DMS 273 treated with DMSO at 0.1 percent for 48 hours (cell line): ENCODE measurements around the gene UBE2V1.
"Not testable (repeated sequence)": the region's sequence is repeated elsewhere in the genome, so short reads cannot be mapped to it uniquely, and the experiment has no call there.

Source experiments
- DNase-seq: peaks from one replicate; lab custom pipeline; 2025; lab: John Stamatoyannopoulos, UW

Gene UBE2V1

DNA sequence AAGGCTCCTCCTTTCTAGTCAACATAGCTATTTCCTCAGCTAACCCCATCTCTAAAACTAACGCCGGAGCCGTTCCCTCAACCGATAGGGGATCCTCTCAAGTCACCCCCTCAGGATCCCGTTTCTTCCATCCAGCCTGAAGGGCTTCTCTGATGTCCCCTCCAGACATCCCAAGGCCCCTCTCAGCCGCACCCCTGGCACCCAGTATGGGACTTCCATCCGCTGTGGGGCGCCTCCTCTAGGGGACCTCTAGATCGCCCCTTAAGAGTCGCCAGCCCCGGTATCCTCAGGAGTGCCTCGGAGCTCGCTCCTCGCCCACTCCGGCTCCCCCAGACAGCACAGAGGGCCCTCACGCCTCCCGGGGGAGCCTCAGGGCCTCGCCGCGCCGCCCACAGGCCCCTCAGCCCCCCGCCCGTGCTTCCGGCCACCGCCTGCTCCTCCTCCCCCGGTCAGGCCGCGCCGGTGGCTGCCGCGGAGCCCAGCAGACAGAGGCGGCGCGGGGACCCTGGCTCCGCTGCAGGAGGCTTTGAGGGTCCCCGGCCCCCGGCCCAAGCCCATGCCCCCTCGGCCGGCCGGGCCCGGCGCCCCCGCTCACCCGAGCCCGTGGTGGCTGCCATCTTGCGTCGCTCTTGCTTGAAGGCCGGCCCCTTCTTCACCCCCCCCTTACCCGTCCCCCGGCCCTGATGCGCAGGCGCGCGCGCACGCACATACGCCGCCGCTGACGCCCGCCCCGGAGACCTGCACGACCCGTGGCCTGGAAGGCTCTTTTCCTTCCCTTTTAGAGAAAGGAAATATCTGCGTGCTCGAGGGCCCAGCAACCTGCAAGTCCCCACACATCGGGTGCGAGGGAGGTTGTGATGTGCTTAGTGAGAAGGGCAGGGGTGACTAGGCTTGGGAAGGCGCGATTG, at the start of gene UBE2V1:
Gene UBE2V1, minus strand, starts transcription at position 639 of the 908 bp plus-strand sequence. Its CDS starts 22 bp downstream, at position 617.
- peak; percentile 53 for DNase-seq

DNA sequence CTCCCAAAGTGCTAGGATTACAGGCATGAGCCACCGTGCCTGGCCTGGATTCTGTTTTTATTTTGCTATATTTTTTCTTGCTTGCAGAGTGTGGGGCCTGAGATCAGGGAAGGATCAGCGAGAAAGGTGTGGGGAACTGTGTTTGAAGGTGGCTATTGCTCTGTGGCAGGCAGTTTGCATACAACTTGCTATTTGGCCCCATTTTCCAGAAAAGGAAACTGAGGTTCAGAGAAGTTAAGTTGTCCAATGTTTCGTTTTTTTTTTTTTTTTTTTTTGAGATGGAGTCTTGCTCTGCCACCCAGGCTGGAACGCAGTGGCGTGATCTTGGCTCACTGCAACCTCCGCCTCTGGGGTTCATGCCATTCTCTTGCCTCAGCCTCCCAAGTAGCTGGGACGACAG, 48.5 kb upstream of the UBE2V1 start:
- DNase-seq: not testable (repeated sequence)

DNA sequence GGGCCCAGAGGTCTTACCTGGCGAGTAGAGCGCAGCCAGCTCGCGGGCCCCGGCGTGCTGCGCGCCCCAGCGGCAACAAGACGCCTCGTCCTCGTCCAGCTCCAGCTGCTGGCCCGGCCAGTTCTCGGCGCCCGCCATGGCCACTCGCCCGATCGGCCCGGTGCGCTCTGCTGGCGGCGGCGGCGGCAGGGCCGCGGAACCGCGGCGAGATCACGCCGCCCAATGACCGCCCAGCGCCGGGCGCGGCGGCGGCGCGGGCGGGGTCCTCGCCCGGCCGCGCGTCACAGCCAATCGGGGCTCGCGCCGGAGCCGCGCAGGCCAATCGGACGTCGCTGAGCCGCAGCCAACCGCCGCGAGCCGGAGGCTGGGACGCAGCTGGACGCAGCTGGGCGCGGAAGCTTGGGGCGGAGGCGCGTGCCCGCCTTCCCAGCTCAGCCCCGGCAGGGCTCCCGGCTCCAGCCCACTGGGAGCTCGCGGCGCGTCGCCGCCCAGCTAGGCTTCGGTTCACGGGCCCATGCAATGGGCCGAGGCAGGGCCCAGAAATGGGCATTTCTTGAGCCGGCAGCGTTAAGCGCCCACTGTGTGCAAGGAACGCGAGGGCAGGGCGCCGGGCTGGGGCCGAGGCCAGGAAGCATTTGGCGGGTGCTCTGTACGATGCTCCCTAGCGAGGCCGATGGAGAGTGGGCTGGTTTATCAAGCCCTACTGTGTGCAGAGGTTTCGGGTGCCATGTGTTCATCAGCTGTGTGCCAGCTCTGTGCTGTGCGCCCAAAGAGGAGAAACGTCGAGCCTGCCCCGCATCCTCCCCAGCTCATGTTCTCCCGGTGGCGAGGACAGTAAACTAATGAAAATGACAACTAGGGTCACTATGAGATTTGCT, 40.8 kb upstream of the UBE2V1 start, which contains the start of gene PEDS1:
Gene PEDS1, minus strand, starts transcription at position 224 of the 878 bp plus-strand sequence. Its CDS starts 86 bp downstream, at position 138.
- DNase-seq: peak; percentile 43

DNA sequence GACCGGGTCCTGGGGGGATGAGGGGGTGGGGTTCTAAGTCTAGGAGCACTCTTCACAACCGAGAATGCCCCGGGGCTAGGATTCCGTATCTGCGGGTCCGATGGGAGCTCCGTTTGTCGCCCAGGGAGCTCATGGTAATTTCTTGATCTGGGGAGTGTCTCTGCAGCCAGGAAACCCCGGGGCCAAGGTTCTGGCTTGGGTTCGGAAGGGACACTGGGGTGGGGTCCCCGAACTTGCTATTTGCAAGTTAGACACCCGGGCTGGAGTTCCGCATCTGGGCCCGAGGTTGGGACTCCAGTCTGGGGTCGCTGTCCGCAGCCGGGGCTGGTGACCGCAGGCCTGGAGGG, 40.2 kb upstream of the UBE2V1 start:
- no peak for DNase-seq

DNA sequence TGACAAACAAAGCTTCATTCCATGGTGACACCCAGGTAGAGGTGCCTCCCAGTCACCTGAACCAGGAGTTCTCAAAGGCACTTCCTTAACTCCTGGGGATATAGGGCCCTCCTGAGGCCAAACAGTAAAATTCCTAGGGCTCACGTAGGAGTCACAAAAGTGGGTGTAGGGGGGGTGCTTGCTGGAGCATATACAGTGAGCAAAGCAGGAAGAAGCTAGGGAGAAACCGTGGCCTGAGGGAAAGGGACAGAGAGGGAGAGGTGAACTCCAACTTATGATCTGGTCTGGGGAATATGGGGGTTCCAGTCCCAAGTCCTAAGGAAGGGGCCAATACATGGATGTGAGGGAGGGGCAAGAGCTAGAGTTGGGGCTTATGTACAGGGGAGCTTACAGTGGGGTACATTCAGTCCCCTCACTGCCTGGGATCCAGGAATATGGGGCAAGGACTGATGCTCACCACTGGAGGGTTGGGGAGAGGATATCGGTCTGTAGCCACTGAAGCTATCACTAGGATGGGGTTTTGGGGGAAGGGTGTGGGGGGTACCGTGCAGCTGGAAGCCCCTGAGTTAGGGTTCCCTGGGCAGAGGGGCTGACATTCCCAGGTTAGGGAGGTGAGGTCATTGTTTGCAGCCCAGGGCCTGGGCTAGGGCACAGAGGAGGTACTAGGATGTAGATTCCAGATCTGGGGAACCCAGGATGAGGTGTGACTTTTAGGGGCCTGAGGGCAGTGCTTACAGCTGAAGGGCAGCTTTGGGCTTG, 39.6 kb upstream of the UBE2V1 start:
- DNase-seq: no peak

DNA sequence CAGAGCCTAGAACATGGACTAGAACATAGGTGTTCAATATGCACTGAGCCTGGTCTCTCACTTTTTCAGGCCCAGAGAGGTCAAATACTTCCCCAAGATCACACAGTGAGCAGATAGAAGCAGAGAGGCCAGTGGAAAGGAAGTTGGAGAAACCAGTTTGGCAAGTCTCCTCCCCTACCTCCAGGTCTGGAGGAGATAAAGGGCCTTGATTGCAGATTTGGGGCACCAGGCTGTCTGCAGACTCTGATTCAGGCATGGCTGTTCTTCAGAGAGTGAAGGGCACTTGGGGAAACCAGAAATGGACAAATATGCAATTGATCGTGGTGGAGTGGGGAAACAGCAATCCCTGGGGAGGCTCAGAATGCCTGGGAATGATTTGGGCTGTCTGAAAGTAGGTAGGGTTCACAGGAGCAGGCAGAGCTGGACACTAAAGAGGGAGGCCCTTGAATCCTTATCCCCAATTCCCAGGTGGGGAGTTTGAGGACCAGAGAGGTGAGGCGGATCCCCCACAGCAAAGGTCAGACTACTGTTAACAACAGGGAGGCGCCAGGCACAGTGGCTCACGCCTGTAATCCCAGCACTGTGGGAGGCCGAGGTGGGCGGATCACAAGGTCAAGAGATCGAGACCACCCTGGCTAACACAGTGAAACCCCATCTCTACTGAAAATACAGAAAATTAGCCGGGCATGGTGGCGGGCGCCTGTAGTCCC, 38.2 kb upstream of the UBE2V1 start:
- DNase-seq: no peak

DNA sequence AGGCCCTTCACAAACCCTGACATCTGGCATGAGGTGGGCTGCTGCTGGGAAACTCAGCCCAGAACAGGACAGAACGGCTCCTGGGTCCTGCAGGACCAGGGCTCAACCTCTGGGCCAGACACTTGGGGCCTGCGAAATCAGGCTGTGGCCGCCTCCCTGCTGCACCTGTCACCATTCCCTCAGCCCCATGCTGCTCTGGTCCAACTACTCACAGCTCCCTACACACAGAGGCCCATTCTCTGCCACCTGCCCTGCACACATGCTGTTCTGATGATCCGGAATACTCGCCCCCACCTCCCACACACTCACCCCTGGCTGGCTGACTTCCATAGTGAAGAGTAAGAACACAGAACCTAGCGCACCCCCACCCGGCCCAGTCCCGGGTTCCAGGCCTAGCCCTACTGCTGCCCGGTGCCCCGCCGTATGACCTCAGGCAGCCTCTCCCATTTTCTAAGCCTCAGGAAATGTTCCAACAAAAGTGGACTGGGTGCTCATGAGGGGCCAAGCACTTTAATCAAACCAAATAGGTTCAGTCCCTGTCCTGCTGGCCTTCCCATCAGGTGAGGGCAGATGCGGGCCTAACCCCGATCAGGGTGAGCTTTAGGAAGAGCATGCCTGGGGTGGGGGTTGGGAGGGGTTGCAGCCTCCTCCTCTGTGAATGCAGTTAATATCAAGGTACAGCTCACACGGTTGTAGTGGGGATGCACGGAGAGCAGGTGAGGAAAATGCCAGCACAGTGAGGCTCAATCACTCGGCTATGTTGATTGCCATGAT, 36.7 kb upstream of the UBE2V1 start:
- DNase-seq: no peak

DNA sequence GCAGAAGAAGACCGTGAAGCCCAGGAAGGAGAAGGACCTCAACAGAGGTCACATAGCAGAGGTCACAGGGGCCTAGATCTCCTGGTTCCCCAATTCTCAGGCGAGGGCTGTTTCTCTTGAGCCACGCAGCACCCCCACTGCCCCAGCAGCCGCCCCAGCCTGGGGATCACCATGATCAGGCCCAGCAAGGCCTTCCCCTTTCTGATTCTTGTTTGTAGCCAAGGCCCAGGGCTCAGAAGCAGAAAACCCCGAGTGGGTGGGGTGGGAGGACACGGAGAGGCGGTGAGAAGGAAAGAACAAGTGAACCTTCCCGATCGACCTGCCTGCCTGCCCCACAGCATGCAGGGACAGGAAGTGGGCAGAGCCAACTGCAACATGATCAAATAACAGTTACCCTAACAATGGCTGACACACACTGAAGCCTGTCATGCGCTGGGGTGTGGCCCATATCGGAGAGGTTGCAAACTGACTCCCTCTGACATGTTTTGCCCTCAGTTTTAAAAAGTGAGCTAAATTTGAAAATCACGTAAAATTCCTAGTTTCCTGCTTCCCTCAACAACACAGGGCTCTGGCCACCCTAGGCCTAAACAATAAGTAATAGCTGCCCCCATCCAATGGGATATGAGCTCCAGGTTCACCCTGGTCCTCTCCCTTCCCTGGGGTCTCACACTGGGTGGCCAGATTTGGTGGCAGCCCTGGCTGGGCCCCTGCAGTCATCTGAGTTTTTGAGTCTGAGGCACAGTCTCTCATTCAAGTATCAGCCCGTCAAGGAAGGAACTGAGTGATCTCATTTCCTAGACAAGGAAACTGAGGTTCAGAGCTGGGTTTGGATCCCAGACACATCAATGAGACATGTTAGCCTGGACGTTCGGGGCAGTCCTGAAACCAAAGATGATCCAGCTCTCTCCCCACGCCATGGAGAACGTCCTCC, 34.0 kb upstream of the UBE2V1 start:
- DNase-seq: no peak

DNA sequence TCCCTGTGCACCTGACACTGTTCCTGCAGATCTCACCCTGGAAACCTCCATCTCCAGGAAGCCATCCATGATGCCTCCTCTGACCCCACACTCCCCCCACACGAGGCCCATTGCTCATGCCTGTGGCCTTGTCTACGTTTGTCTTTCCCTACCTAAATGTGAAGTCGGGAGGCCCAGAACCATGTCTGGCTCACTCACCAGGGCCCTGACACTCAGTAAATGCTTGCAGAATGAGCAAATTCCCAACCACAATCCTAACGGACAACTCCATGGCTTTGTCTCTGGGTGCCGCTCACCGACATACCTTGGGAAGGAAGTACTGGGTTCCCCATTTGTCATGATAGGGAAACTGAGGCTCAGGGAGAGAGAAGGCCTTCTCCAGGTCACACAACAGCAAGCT, 33.3 kb upstream of the UBE2V1 start:
- DNase-seq: no peak

DNA sequence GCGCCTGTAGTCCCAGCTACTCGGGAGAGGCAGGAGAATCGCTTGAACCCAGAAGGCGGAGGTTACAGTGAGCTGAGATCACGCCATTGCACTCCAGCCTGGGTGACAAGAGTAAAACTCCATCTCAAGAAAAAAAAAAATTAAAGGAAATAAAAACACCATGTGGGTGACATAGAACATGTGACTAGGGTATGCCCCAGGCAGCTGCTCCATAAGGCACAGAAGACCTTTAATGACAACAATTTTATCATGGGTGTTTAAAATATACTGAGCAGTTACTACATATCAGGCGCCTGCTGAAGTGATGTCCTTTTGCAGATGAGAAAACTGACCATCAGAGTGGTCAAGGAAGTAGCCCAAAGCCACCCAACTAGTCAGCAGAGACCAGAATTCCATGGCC, 32.6 kb upstream of the UBE2V1 start:
- DNase-seq: no peak

DNA sequence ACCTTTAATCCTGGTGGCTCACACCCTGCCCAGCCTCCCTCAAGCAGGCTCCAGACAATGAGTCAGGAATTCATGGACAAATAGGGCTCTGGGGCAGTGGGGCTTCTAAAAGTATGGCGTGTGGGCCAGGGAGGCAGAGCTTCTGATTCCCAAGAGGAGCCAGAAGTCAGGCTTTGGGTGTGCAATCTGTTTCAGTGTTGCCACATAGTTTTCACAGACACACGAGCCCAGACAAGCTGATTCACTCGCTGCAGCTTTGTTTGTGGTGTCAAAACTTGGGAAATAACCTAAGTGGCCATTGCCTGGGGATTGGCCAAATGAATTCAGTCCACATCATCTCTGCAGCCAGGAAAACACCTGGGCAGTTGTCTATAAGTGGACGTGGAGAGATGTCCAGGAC, 31.4 kb upstream of the UBE2V1 start:
- no peak for DNase-seq

DNA sequence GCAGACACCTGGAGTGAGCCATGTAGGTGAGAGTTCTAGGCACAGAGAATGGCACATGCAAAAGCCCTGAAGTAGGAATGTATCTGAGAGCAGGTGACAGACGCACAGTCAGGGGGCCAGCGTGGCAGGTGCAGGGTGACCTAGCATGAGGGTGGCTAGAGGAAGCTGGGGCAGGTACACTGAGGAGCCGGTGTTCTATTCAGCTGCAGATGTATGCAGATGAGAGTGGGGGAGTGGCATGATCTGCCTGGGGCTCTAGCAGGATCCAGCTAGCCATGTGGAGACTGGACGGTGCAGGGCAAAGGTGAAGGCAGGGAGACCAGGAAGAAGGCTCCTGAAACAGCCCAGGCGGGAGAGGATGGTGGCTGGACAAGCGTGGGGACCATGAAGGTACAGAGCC, 29.9 kb upstream of the UBE2V1 start:
- no peak for DNase-seq

DNA sequence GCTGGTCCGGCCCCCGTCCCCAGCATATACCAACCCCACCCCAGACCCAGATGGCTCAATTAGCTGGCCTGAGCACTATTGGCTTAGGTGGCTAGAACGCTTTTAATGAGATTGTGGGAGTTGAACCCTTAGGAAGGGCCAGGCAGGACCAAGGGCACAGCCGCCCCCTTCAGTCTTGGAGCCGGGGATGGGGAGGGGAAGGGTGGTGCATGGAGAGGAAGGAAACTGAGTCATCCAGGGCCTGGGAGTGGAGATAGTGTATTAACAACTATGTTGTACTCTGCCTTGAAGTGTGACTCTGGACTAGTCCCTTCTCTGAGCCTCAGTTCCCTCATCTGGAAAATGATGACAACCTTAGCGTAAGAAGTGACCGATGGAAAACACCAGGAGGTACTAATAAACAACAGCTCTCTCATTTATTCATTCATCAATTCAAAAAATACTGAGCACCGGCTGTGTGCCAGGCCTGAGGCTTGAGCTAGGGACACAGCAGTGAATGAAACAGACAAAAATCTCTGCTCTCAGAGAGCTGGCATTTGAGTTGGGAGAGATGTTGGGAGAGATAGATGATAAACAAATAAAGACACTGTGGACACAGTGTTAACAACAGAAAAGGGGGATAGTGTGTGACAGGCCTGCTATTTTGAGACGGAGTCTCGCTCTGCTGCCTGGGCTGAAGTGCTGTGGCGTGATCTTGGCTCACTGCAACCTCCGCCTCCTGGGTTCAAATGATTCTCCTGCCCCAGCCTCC, 29.0 kb upstream of the UBE2V1 start:
- DNase-seq: no peak

DNA sequence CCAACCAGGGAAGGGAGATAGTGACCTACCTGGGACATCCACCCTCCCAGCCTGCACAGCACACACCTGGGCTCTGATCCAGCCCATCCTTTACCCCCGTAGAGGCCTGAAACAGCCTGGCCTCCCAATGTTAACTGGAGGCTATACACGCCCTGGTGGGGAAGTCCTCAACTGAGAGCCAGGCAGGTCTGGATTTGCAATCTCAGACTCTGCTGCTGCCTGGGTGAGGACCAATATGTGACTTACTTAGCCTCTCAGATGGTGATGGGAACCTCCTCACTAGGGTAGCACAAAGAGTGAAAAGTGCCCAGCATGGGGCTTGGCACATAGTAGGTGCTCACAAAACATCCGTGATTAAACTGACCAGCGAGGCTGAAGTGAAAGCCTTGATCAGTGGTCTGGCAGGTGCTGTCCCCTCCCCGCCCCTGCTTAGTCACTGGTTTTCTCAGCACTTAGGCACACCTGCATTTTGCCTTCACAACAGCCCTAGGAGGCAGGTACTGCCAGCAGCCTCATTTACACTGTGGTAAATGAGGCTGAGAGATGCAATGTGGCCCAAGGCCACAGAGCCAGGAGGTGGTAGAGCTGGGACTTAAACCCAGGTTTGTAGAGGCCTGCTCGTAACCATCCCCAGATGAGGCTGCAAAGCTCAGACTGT, 28.2 kb upstream of the UBE2V1 start:
- no peak for DNase-seq

DNA sequence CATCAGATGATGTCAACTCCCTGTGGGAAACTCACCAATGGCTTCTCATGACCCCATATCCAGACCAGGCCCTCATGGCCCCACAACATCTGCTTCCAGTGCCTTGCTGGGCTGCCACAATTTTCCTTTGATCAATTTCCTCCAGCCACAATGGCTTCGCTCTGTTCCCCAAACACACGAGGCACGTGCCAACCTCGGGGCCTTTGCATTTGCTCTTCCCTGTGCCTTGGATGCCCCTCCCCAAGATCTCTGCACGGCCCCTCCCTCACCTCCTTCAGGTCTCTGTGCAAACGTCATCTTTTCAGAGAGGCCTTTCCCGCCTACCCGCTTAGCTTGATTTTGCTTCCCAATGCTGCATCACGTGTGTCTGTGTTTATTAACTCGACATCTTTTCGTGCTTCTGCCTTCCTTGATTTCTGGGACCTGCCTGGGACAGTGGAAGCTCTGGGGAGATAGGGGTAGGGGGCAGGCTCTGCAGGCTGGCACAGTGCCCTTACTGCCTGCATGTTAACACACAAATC, 27.4 kb upstream of the UBE2V1 start:
- no peak for DNase-seq

DNA sequence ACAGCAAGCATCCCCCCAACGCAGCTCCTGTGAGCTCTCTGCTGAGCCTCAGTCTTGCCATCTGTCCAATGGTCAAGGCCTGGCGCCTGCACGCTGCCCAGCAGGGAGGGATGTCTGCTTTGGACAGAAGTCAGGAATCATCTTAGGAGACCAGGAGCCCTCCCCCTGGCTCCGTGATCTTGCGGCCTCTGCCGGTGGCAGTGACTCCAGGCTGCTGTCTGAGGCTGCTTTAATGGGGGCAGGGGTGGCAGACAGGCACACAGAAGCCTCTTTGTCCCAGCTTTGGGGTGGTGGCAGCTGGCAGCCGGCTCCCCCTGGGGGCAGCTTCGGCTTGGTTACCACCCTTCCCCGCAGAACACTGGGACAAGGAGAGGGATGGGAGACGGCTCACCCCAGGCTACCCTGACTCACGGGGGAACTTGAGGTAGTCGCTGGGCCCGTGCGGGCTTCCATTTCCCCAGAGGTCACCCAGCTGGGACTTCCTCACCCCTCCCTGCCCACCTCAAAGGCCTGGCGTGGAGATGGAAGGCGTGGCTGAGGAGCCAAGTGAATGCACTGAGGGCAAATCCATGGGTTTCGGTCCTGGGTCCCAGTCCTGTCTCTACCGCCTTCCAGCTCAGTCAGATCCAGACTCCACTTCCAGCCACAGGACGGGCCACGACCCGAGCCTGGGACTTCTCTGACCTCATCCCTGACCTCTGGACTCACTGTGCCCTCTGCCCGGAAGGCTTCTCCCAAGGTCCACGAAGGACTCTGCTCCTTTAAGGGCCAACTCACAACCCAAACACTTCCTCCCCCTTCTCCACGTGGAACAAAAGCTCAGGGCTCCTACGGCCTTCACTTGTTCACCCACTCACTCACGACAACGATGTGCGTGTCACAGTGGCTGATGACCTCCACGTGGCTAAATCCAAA, 25.8 kb upstream of the UBE2V1 start:
- DNase-seq: no peak

DNA sequence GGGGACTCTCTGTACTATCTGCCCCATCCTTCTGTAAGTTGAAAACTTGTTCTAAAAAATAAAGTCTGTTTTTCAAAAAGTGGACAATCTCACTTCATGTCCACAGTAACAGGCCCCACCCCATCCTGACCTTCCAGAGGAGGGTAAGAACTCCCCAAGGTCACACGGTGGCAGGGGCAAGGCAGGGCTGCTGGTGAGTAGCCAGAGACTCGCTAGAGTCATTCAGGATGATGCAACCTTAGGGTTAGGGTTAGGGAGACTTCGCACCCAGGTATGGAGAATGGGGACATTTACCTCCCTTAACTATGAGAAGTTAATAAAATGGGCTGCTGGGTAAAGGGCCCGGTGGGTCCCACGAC, 25.1 kb upstream of the UBE2V1 start:
- DNase-seq: no peak
